AG10803 (cell line): Measurements from ENCODE around the gene CCDC70.

ENCODE experiments used
- DNase-seq: peaks from one replicate; pipeline ENCODE4 v3.0.0; 2010; ENCODE audit warnings: low read depth
- H3K4me3 ChIP-seq: 2 replicates; pipeline ENCODE4 v1.5.1; 2011; ENCODE audit warnings: mild to moderate bottlenecking, low read length, control low read depth
- TF ChIP-seq, protein P1 (sequence below): conservative IDR thresholded peaks from 2 replicates; pipeline ENCODE4 v1.5.1; 2011; ENCODE audit warnings: mild to moderate bottlenecking, low read length, control low read depth, inconsistent platforms

CCDC70 gene

DNA sequence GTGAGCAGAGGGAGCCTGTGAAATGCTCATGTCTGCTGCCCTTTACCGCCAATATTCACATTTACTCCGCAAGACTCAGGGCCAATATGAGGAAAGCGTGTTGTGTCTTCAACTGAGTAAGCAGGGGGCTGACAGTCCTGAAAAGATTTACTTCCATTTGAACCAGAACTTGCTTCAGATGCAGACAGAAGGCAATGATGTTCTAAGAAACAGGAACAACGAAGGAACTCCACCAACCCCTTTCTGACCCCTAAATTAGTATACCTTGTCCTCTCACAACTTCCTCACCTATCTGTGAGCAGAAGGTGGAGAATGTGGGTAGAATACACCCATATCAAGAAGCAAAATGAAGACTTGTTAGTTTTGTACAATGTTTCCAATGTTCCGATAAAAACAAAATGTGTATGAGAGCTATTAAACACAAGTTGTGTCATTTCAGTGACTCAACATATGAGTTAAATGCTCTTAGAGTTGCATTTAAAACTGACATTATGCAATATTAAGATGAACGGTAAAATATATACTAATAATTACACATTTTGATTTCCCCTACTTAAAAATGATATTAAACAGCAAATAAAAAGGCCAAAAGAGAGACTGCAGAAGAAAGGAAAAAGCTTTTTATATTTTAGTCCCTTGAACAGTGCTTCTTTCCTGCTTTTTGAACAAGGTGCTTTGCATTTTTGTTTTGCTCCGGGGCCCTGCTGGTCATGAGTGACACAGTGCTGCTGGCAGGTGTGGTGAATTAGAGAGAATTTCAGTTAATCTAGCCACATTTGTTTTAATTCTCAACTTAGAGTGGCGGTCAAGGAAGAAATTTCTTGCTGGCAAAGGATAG is 32.8 kb upstream of the CCDC70 start:
- no peak for DNase-seq
- no peak overlapping the region for H3K4me3 ChIP-seq
- TF ChIP-seq, protein P1, sequence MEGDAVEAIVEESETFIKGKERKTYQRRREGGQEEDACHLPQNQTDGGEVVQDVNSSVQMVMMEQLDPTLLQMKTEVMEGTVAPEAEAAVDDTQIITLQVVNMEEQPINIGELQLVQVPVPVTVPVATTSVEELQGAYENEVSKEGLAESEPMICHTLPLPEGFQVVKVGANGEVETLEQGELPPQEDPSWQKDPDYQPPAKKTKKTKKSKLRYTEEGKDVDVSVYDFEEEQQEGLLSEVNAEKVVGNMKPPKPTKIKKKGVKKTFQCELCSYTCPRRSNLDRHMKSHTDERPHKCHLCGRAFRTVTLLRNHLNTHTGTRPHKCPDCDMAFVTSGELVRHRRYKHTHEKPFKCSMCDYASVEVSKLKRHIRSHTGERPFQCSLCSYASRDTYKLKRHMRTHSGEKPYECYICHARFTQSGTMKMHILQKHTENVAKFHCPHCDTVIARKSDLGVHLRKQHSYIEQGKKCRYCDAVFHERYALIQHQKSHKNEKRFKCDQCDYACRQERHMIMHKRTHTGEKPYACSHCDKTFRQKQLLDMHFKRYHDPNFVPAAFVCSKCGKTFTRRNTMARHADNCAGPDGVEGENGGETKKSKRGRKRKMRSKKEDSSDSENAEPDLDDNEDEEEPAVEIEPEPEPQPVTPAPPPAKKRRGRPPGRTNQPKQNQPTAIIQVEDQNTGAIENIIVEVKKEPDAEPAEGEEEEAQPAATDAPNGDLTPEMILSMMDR = no peak

DNA sequence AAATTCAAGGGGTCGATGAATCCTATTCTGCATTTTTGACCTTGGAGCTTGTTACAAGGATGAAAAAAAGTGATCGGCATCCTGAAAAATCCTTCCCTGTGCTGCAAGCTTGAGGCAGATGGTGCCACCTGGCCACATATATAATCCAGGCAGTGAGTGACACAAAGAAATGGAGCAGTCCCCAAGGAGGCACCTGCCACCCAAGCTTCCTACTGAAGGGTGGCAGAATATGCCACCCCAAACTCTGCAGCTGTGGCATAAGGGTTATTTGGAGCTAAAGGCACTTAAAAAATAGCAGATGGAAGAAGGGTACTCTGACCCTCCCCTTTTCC is 32.2 kb upstream of the CCDC70 start:
- DNase-seq = no peak
- TF ChIP-seq, protein P1 = no peak
- no peak overlapping the region for H3K4me3 ChIP-seq

- TF ChIP-seq, protein P1 = no peak
- DNase-seq = no peak
Observed at GRCh38 chr13:51831519-51831918, 30.2 kb upstream of the CCDC70 start.

GRCh38 chr13:51832471-51833152 is 29.2 kb upstream of the CCDC70 start:
- DNase-seq = peak; percentile 35
- TF ChIP-seq, protein P1 = peak; percentile 51
- no peak overlapping the region for H3K4me3 ChIP-seq

More at GRCh38 chr13:51831519-51831918, 30.2 kb upstream of the CCDC70 start:
- H3K4me3 ChIP-seq = no peak overlapping the region

DNA sequence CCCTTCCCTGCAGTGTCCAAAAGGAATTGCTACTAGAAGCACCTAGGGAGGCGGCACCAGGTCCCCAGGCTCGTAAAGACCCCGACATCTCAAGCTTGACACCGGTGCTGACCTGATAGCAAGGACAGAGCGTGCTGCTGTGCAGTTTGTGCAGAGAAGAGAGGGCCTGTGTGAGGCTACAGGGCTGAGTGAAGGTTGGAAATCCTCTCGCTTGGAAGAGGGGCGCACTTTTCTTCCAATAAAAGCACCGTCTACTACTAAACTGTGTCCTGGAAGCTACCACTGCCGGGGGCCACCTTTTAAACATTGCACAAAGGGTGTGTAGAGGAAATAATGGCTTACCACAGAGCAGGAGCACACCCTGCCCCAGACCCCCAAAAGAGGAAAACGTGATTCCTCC is 27.8 kb upstream of the CCDC70 start:
- no peak for DNase-seq
- TF ChIP-seq, protein P1 = no peak
- no peak overlapping the region for H3K4me3 ChIP-seq

DNA sequence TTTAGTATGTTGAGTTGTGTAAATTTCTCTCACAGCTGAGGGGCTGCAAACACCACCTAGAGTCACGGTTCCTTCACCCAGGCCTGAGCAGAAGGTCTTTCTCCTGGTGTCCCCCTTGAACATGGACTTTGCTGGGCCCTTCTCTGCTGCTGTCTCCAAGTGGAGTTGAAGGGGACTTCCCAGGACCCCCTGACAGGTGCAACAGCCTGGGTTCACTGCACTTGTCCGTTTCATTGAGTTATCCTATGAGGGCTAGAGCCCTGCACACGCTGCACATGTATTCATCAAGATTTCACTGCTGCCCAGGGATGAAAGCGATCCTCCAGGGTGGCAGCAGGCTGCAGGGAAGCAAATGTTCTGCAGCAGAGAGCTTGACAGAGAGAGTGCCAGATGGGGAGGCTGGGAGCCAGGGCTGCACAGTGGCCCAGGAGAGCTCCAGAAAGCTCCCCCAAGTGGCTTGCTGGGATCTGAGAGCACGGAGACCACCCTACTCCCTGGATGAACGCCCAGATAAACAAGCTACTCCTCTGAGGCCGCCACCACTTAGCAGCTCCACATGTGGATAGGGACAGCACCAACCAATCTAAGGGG is 27.1 kb upstream of the CCDC70 start:
- no peak for DNase-seq
- TF ChIP-seq, protein P1 = no peak
- no peak overlapping the region for H3K4me3 ChIP-seq
